ENCODE results near the gene HSD11B1.
A peak's percentile ranks its signal among the peaks of the same experiment; 100 is the strongest.

Gene HSD11B1

GRCh38 chr1:209741193-209741592 lies 36.5 kb downstream of the HSD11B1 start:
- no peak for TF ChIP-seq CTCF (IDR thresholded peaks at IDR 0.05; ENCODE audit: extremely low read depth, insufficient read depth, missing control alignments)
- in situ Hi-C loops (cut with MboI; ENCODE audit: low pct_unique_long_range_greater_than_20kb, low sequenced_read_pairs, unreplicated experiment) = no loop called here
- no peak for DNase-seq (ENCODE audit: low spot score)

DNA sequence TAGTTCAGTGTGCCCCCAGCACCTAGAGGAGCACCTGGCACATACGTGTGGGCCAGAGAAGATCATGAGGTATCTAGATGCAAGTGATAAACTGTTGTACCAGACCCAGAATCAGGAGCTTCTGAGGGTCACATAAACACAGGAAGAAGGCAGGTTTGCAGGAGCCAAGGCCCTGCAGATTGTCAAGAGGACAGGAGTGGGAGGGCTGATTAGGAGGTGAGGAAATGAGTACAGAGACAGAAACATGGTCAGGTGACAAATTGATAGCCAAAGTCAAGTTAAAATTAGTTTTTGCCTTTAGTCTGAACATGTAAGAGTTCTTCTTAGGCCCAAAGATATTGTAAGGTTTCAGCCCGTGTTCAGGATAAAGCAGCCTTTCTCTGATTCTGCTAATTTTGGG lies 37.2 kb downstream of the HSD11B1 start:
- in situ Hi-C loops (cut with MboI; ENCODE audit: low pct_unique_long_range_greater_than_20kb, low sequenced_read_pairs, unreplicated experiment) = no loop called here
- TF ChIP-seq CTCF (IDR thresholded peaks at IDR 0.05; ENCODE audit: extremely low read depth, insufficient read depth, missing control alignments) = no peak
- DNase-seq (ENCODE audit: low spot score) = no peak

DNA sequence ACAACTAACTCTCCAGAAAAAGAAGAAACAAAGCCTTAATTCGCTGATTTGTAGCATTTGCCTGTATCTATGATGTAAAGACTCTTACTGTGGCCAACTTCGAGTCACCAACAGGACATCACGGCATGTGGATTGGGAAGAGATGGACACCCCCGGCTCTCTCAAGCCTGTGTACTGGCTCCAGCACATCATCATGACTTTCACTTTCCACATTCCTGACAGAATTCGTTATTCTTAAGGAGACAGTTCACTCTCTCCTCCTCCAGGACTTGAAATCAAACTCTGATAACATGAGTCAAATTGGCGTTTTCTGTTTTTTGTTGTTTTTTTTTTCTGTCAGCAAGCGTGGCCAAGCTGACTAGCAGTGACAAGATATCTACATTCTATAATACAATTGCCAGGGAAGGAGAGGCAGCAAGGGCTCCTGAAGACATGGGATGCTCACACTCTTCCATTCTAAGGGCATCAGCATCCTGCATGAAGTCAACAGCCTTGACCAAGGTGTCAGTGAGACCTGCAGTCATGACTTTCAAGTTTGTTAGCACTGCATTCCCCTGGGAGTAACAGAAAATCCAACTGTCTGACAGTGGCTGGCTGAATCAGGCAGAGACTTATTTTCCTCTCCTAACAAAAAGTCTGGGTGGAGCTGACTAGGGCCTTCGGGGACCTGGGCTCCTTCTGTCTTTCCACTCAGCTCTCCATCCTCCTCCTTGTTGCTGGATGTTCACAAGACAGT lies 37.9 kb downstream of the HSD11B1 start:
- no peak for DNase-seq (ENCODE audit: low spot score)
- in situ Hi-C loops (cut with MboI; ENCODE audit: low pct_unique_long_range_greater_than_20kb, low sequenced_read_pairs, unreplicated experiment) = no loop called here
- TF ChIP-seq CTCF (IDR thresholded peaks at IDR 0.05; ENCODE audit: extremely low read depth, insufficient read depth, missing control alignments) = no peak

DNA sequence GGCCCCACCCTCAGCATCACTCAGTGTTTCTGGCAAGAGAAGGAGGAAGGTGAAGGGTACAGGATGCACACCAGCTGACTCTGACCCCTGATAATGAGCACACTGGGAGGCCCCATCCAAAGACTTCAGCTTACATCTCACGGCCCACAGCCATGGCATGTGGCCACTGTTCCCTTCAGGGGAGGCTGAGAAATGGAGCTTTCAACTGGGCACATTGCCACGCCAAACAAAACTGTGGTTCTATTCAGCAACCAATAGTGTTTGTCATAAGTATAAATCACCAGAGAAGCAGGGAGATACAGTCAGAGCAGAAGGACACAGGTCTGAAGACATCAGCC lies 38.5 kb downstream of the HSD11B1 start:
- no peak for TF ChIP-seq CTCF (IDR thresholded peaks at IDR 0.05; ENCODE audit: extremely low read depth, insufficient read depth, missing control alignments)
- no peak for DNase-seq (ENCODE audit: low spot score)
- in situ Hi-C loops (cut with MboI; ENCODE audit: low pct_unique_long_range_greater_than_20kb, low sequenced_read_pairs, unreplicated experiment) = no loop called here

GRCh38 chr1:209746451-209747165 lies 42.0 kb downstream of the HSD11B1 start:
- no peak for TF ChIP-seq CTCF (IDR thresholded peaks at IDR 0.05; ENCODE audit: extremely low read depth, insufficient read depth, missing control alignments)
- DNase-seq (ENCODE audit: low spot score) = no peak
- in situ Hi-C loops (cut with MboI; ENCODE audit: low pct_unique_long_range_greater_than_20kb, low sequenced_read_pairs, unreplicated experiment) = no loop called here

GRCh38 chr1:209747580-209748262 lies 43.1 kb downstream of the HSD11B1 start:
- peak; percentile 76 for DNase-seq (ENCODE audit: low spot score)
- in situ Hi-C loops (cut with MboI; ENCODE audit: low pct_unique_long_range_greater_than_20kb, low sequenced_read_pairs, unreplicated experiment) = no loop called here
- peak; percentile 83 for TF ChIP-seq CTCF (IDR thresholded peaks at IDR 0.05; ENCODE audit: extremely low read depth, insufficient read depth, missing control alignments)

Measured in GM13977 (cell line).